Subcutaneous abdominal adipose tissue (tissue), 5 donors: ENCODE results near the gene MPV17L.
"Not testable (repeated sequence)": the region's sequence is repeated elsewhere in the genome, so short reads cannot be mapped to it uniquely, and the experiment has no call there.

Experiments
- H3K27ac ChIP-seq: one replicate; pipeline ENCODE4 v1.7.0; 2013; ENCODE audit warnings: low read depth, mild to moderate bottlenecking, inconsistent platforms, low read length, moderate library complexity
- H3K27me3 ChIP-seq, 5 donors: one replicate each; pipeline ENCODE4 v1.7.0; 2013; ENCODE audit warnings: low read length in 5 of 5, inconsistent platforms in 1 of 5; ENCODE audit not compliant: control insufficient read depth in 5 of 5, insufficient read depth in 4 of 5
- H3K36me3 ChIP-seq, 5 donors: one replicate each; pipeline ENCODE4 v1.7.0; 2013; ENCODE audit warnings: low read length in 5 of 5; ENCODE audit not compliant: control insufficient read depth in 5 of 5, insufficient read depth in 5 of 5
- H3K4me1 ChIP-seq, 5 donors: one replicate each; pipeline ENCODE4 v1.7.0; 2013; ENCODE audit warnings: low read length in 5 of 5, mild to moderate bottlenecking in 3 of 5, moderate library complexity in 1 of 5; ENCODE audit not compliant: control insufficient read depth in 5 of 5, insufficient read depth in 5 of 5
- H3K4me3 ChIP-seq, 5 donors: one replicate each; pipeline ENCODE4 v1.7.0; 2013; ENCODE audit warnings: low read length in 5 of 5, low read depth in 1 of 5
- H3K9ac ChIP-seq, 5 donors: one replicate each; pipeline ENCODE4 v1.7.0; 2013; ENCODE audit warnings: low read length in 5 of 5, mild to moderate bottlenecking in 4 of 5, moderate library complexity in 3 of 5
- H3K9me3 ChIP-seq, 5 donors: one replicate each; pipeline ENCODE4 v1.7.0; 2013; ENCODE audit warnings: low read length in 5 of 5; ENCODE audit not compliant: control insufficient read depth in 5 of 5
- donor health status: healthy.
- donor health status: healthy.
- donor health status: healthy.
- donor health status: healthy.
- donor health status: healthy.

MPV17L gene

GRCh38 chr16:15389916-15390315 lies 5.6 kb upstream of the MPV17L start:
- not testable (repeated sequence) for H3K27ac ChIP-seq, H3K36me3 ChIP-seq, H3K9ac ChIP-seq, H3K4me1 ChIP-seq, H3K9me3 ChIP-seq, H3K4me3 ChIP-seq, H3K27me3 ChIP-seq

GRCh38 chr16:15393025-15393424 lies 2.5 kb upstream of the MPV17L start:
- H3K27me3 ChIP-seq, H3K9me3 ChIP-seq, H3K27ac ChIP-seq, H3K9ac ChIP-seq, H3K4me1 ChIP-seq, H3K4me3 ChIP-seq, H3K36me3 ChIP-seq: not testable (repeated sequence)

- not testable (repeated sequence) for H3K27me3 ChIP-seq, H3K9me3 ChIP-seq, H3K27ac ChIP-seq, H3K36me3 ChIP-seq, H3K4me1 ChIP-seq
- Histone ChIP-seq H3K9ac (peak overlapping the region in 1 of 5 donors; percentile 35), H3K4me3 (peak overlapping the region in 4 of 5 donors; percentile 48 to 77 (median 69))
Observed at GRCh38 chr16:15396509-15396829, 915 bp downstream of the MPV17L start.

GRCh38 chr16:15396948-15397594 lies 1.5 kb downstream of the MPV17L start:
- Histone ChIP-seq H3K9ac (no peak overlapping the region), H3K27ac (no peak overlapping the region), H3K4me1 (peaks cover 0 to 8% (median 6%) of the 10 kb centered on the region in 5 donors), H3K36me3 (peaks cover 0 to 5% (median under 1%) of the 10 kb centered on the region in 5 donors), H3K27me3 (no peaks in the 10 kb centered on the region), H3K9me3 (no peaks in the 10 kb centered on the region), H3K4me3 (no peak overlapping the region)

GRCh38 chr16:15398618-15399316 lies 3.2 kb downstream of the MPV17L start:
- Histone ChIP-seq H3K4me1 (peaks cover 0 to 10% (median 6%) of the 10 kb centered on the region in 5 donors), H3K9ac (no peak overlapping the region), H3K36me3 (peaks cover 0 to 7% (median 3%) of the 10 kb centered on the region in 5 donors), H3K9me3 (no peaks in the 10 kb centered on the region), H3K27ac (no peak overlapping the region), H3K4me3 (no peak overlapping the region), H3K27me3 (no peaks in the 10 kb centered on the region)

- Histone ChIP-seq H3K4me1 (peaks cover 0 to 15% (median 6%) of the 10 kb centered on the region in 5 donors), H3K4me3 (no peak overlapping the region), H3K9me3 (no peaks in the 10 kb centered on the region), H3K36me3 (peaks cover 0 to 7% (median 3%) of the 10 kb centered on the region in 5 donors), H3K27me3 (no peaks in the 10 kb centered on the region), H3K27ac (no peak overlapping the region), H3K9ac (no peak overlapping the region)
Observed at GRCh38 chr16:15399317-15399716, 3.8 kb downstream of the MPV17L start.

- H3K36me3 ChIP-seq, H3K27me3 ChIP-seq, H3K9ac ChIP-seq, H3K27ac ChIP-seq, H3K9me3 ChIP-seq, H3K4me3 ChIP-seq: not testable (repeated sequence)
- peaks cover 0 to 21% (median 3%) of the 10 kb centered on the region in 5 donors for H3K4me1 ChIP-seq
Observed at GRCh38 chr16:15400314-15400713, 4.8 kb downstream of the MPV17L start.

- no peak overlapping the region for H3K4me3 ChIP-seq
- H3K9ac ChIP-seq, result no peak overlapping the region
- H3K27ac ChIP-seq, result no peak overlapping the region
Observed at GRCh38 chr16:15401972-15402371, 6.4 kb downstream of the MPV17L start.

GRCh38 chr16:15403392-15403995 lies 7.9 kb downstream of the MPV17L start:
- no peak overlapping the region for H3K27ac ChIP-seq
- peaks cover 0 to 15% (median 0%) of the 10 kb centered on the region in 5 donors for H3K4me1 ChIP-seq

More at GRCh38 chr16:15401972-15402371, 6.4 kb downstream of the MPV17L start:
- H3K36me3 ChIP-seq, result peaks cover 0 to 7% (median 3%) of the 10 kb centered on the region in 5 donors
- peaks cover 0 to 15% (median 0%) of the 10 kb centered on the region in 5 donors for H3K4me1 ChIP-seq
- H3K27me3 ChIP-seq, result no peaks in the 10 kb centered on the region
- no peaks in the 10 kb centered on the region for H3K9me3 ChIP-seq

GRCh38 chr16:15404091-15404490 lies 8.5 kb downstream of the MPV17L start:
- not testable (repeated sequence) for H3K36me3 ChIP-seq, H3K27me3 ChIP-seq, H3K27ac ChIP-seq, H3K9ac ChIP-seq, H3K4me3 ChIP-seq, H3K9me3 ChIP-seq
- H3K4me1 ChIP-seq, result peaks cover 0 to 15% (median 0%) of the 10 kb centered on the region in 5 donors

More at GRCh38 chr16:15403392-15403995, 7.9 kb downstream of the MPV17L start:
- Histone ChIP-seq H3K4me3 (no peak overlapping the region), H3K36me3 (peaks cover 0 to 7% (median 3%) of the 10 kb centered on the region in 5 donors), H3K9ac (no peak overlapping the region), H3K27me3 (no peaks in the 10 kb centered on the region), H3K9me3 (no peaks in the 10 kb centered on the region)
